Measurements from ENCODE around the gene ZNF627.
"Not testable (repeated sequence)": the region's sequence is repeated elsewhere in the genome, so short reads cannot be mapped to it uniquely, and the experiment has no call there.

GRCh38 chr19:11634018-11634662, 36.9 kb downstream of the ZNF627 start:
- TF ChIP-seq POLR2A (IDR thresholded peaks at IDR 0.05); CTCF (IDR thresholded peaks at IDR 0.05); POLR2AphosphoS5 (IDR thresholded peaks at IDR 0.05; ENCODE audit: insufficient read depth in 1 of 2, low read depth in 1 of 2): not testable (repeated sequence)
